Astrocyte (in vitro differentiated cells and primary cell): ENCODE measurements around the gene PRR5L. TPM values are rescaled to one million over a fixed set of nuclear protein-coding genes. Genes with fewer than 3 reads are reported as not detected.

Experiments used
- DNase-seq: peaks from one replicate; pipeline ENCODE4 v3.0.0-alpha.2; 2010; ENCODE audit warnings: low read depth
- FAIRE-seq: peaks from 2 replicates; lab custom pipeline; 2011; peaks lifted over from hg19 to GRCh38; lab: Jason Lieb, UNC
- H2AFZ ChIP-seq: 2 replicates; pipeline ENCODE4 v1.6.0; 2012; ENCODE audit warnings: low read depth, low read length, inconsistent platforms
- H3K27ac ChIP-seq: 2 replicates; pipeline ENCODE4 v1.5.1; 2011; ENCODE audit warnings: low read depth, low read length, inconsistent platforms
- H3K27me3 ChIP-seq: 2 replicates; pipeline ENCODE4 v1.6.0; 2011; ENCODE audit warnings: low read length, inconsistent platforms; ENCODE audit not compliant: insufficient read depth
- H3K36me3 ChIP-seq: 2 replicates; pipeline ENCODE4 v1.5.1; 2011; ENCODE audit warnings: low read length, inconsistent platforms; ENCODE audit not compliant: insufficient read depth
- H3K4me1 ChIP-seq: 2 replicates; pipeline ENCODE4 v1.5.1; 2011; ENCODE audit warnings: low read length, inconsistent platforms; ENCODE audit not compliant: insufficient read depth
- H3K4me2 ChIP-seq: 2 replicates; pipeline ENCODE4 v1.6.0; 2012; ENCODE audit warnings: low read length, inconsistent platforms
- H3K4me3 ChIP-seq: 2 replicates; pipeline ENCODE4 v1.5.1; 2011; ENCODE audit warnings: low read depth, mild to moderate bottlenecking, low read length, inconsistent platforms; ENCODE audit not compliant: insufficient read depth
- H3K79me2 ChIP-seq: 2 replicates; pipeline ENCODE4 v1.6.0; 2012; ENCODE audit warnings: mild to moderate bottlenecking, low read length, inconsistent platforms; ENCODE audit not compliant: insufficient read depth
- H3K9ac ChIP-seq: 2 replicates; pipeline ENCODE4 v1.6.0; 2012; ENCODE audit warnings: mild to moderate bottlenecking, low read length, inconsistent platforms
- H3K9me3 ChIP-seq: 2 replicates; pipeline ENCODE4 v1.5.1; 2012; ENCODE audit warnings: low read depth, mild to moderate bottlenecking, low read length, inconsistent platforms; ENCODE audit not compliant: insufficient read depth
- H4K20me1 ChIP-seq: 2 replicates; pipeline ENCODE4 v1.6.0; 2012; ENCODE audit warnings: low read length, inconsistent platforms; ENCODE audit not compliant: insufficient read depth
- H3K27ac Mint-ChIP-seq: one replicate; pipeline ENCODE4 v1.8.0; 2021; ENCODE audit warnings: mild to moderate bottlenecking, mixed read lengths; ENCODE audit not compliant: unreplicated experiment
- H3K27me3 Mint-ChIP-seq: one replicate; pipeline ENCODE4 v1.8.0; 2021; ENCODE audit warnings: low read depth, mixed read lengths; ENCODE audit not compliant: unreplicated experiment
- H3K36me3 Mint-ChIP-seq: one replicate; pipeline ENCODE4 v1.8.0; 2021; ENCODE audit warnings: low read depth, mixed read lengths; ENCODE audit not compliant: unreplicated experiment
- H3K4me1 Mint-ChIP-seq: one replicate; pipeline ENCODE4 v1.8.0; 2021; ENCODE audit warnings: low read depth, mixed read lengths; ENCODE audit not compliant: unreplicated experiment
- H3K4me3 Mint-ChIP-seq: one replicate; pipeline ENCODE4 v1.8.0; 2021; ENCODE audit warnings: mild to moderate bottlenecking, moderate library complexity, mixed read lengths; ENCODE audit not compliant: unreplicated experiment
- H3K9me3 Mint-ChIP-seq: one replicate; pipeline ENCODE4 v1.8.0; 2021; ENCODE audit warnings: mild to moderate bottlenecking, mixed read lengths; ENCODE audit not compliant: unreplicated experiment
- CTCF ChIP-seq: IDR thresholded peaks from 2 replicates; pipeline ENCODE4 v1.5.1; 2011; ENCODE audit warnings: low read depth, mild to moderate bottlenecking, inconsistent platforms, low read length, moderate library complexity; ENCODE audit not compliant: insufficient read depth
- EZH2 ChIP-seq: IDR thresholded peaks from 2 replicates; pipeline ENCODE4 v1.6.1; 2012; ENCODE audit warnings: mild to moderate bottlenecking, low read length, inconsistent platforms; ENCODE audit not compliant: insufficient read depth
- total RNA-seq: library from RNA; stranded (reverse); gene quantifications from 2 replicates; pipeline ENCODE4 v1.2.1, GENCODE V29; 2021

The PRR5L gene
- total RNA-seq, 1 donor from 2014 or later = 55.6 TPM

GRCh38 chr11:36431429-36432092 lies 135.5 kb downstream of the PRR5L start:
- no peaks in the 10 kb centered on the region for H3K9me3 Mint-ChIP-seq
- Histone ChIP-seq H3K27ac (peak overlapping the region; percentile 93), H3K27me3 (no peaks in the 10 kb centered on the region), H4K20me1 (no peaks in the 10 kb centered on the region), H2AFZ (peak overlapping the region; percentile 70), H3K4me2 (peak overlapping the region; percentile 88), H3K9me3 (no peaks in the 10 kb centered on the region), H3K36me3 (no peaks in the 10 kb centered on the region), H3K9ac (peak overlapping the region; percentile 77), H3K4me3 (peak overlapping the region; percentile 32), H3K4me1 (peaks cover 24% of the 10 kb centered on the region), H3K79me2 (no peaks in the 10 kb centered on the region)
- H3K4me1 Mint-ChIP-seq = peaks cover 52% of the 10 kb centered on the region
- TF ChIP-seq CTCF (peak; percentile 28), EZH2 (no peak)
- peak overlapping the region; percentile 98 for H3K27ac Mint-ChIP-seq
- peak; percentile 100 for FAIRE-seq
- H3K27me3 Mint-ChIP-seq = no peaks in the 10 kb centered on the region
- H3K4me3 Mint-ChIP-seq = peak overlapping the region; percentile 77
- H3K36me3 Mint-ChIP-seq = peaks cover 47% of the 10 kb centered on the region
- DNase-seq = peak; percentile 98

DNA sequence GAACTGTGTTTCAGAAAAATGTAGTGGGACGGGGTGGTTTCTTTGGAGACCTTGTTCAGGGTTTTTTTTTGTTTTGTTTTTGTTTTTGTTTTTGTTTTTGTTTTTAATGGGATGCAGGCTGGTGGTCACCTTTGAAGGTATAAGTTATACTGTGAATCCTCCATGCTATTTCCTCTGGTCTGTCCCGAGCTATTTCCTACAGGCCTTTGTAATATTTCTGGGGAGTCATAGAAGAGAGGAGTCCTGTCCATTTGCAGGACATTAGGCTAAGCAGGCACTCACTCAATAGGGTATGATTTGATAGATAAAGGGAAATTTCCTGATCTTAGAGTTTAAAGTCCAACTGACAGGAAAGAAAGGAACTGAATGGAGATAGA lies 136.0 kb downstream of the PRR5L start:
- H3K4me3 ChIP-seq = no peak overlapping the region

More for the DNA sequence above, 136.0 kb downstream of the PRR5L start:
- peaks cover 3% of the 10 kb centered on the region for H3K36me3 ChIP-seq
- H3K27me3 ChIP-seq = no peaks in the 10 kb centered on the region
- peaks cover 20% of the 10 kb centered on the region for H3K4me1 ChIP-seq
- no peak for DNase-seq
- no peaks in the 10 kb centered on the region for H3K79me2 ChIP-seq
- peak overlapping the region; percentile 93 for H3K27ac ChIP-seq
- peak overlapping the region; percentile 88 for H3K4me2 ChIP-seq
- H3K4me3 Mint-ChIP-seq = peak overlapping the region; percentile 77
- peaks cover 45% of the 10 kb centered on the region for H3K36me3 Mint-ChIP-seq
- no peak overlapping the region for H2AFZ ChIP-seq
- no peaks in the 10 kb centered on the region for H3K27me3 Mint-ChIP-seq
- no peak for TF ChIP-seq CTCF
- TF ChIP-seq EZH2 = no peak
- FAIRE-seq = no peak
- H4K20me1 ChIP-seq = no peaks in the 10 kb centered on the region
- no peaks in the 10 kb centered on the region for H3K9me3 ChIP-seq
- peaks cover 47% of the 10 kb centered on the region for H3K4me1 Mint-ChIP-seq
- peak overlapping the region; percentile 98 for H3K27ac Mint-ChIP-seq
- no peaks in the 10 kb centered on the region for H3K9me3 Mint-ChIP-seq
- H3K9ac ChIP-seq = peak overlapping the region; percentile 46
